GM21717 (cell line): ENCODE data around the gene RASSF5.

Experiments used
- ATAC-seq: cut with Tn5 transposase; IDR thresholded peaks from one replicate; pipeline ENCODE4 v1.9.1; 2021; ENCODE audit warnings: mild to moderate bottlenecking, moderate library complexity; ENCODE audit not compliant: unreplicated experiment

RASSF5 gene

GRCh38 chr1:206507284-206508129, at the start of gene RASSF5:
TSS of gene RASSF5 (plus strand) at chr1:206507531. CDS start at chr1:206507603, 72 bp downstream.
- ATAC-seq, result peak; percentile 42

DNA sequence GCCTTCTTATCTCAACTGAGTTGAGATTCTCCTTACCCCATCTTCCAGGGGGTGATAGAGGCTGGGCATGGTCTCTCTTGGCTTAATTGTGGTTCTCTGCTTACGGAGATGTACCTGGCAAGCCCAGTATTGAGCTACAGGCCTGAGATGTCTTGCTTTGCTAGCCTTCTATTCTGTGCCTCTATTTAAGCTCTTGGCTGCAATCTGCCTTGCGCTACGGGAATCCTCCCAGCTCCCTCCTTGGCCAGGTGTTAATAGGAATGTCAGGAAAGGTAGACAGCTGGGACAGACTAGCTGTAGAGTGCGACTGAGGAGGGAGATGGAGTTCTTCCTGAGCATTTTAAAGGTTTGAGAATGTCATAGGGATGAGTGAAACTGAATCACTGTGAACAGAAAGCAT, 47.6 kb upstream of the RASSF5 start:
- no peak for ATAC-seq

- ATAC-seq, result no peak
These were observed 46.4 kb upstream of the RASSF5 start for GRCh38 chr1:206460836-206461426.

DNA sequence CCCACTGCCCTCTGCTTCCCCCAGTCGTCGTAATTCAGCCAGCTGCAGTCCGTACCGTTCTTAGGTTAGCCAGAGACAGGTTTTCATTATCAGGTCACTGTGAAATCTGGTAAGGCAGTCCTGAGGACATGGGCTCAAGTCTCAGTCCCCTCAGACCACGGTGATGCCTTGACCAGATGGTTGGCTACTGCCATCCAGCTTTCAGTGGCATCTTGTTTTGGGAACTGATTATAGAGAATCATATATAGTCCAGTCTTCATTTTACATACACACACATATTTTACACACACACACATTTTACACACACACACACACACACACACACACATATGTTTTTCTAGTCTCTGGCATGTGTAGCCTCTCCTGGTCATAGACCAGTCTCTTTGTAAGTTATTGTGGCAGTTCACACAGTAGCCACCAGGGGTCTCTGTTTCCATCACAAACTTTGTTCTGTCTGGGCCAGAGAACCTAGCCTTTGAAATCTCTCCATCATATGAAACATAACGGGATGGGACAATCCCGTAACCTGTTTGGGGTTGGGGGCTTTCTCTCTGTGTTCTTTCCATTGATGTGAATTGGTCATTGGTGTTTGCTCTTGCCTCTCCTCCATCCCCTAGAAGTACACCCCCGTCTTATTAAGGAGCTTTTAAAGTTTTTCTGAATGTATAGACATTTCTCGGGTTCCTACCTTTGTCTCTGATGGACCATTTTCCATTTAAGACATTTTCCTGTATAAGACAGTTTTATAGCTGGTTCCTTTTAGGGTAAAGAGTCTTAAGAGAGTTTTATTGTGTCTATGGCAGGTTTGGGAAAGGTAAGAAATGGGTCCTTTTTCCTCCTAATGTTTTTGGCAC, 45.5 kb upstream of the RASSF5 start:
- ATAC-seq, result peak; percentile 42

DNA sequence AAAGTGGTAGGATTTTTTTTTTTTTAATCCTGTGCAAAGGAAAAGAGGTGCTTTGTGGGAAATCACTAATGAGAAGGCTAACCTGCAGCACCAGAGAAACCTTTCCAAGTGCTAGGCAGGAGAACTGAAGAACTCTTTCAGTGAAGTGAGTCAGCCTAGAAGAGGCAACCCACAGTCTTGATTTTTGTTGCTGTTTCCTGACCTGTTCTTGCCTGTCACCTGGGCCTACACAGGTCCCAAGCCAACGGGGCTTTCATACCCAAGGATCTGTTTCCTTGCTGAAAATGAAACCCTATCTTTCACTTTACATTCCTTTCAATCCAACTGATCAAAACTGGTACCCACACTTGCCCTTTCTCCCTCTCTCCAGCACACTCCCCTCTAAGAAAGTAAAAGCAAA, 44.2 kb upstream of the RASSF5 start:
- no peak for ATAC-seq

DNA sequence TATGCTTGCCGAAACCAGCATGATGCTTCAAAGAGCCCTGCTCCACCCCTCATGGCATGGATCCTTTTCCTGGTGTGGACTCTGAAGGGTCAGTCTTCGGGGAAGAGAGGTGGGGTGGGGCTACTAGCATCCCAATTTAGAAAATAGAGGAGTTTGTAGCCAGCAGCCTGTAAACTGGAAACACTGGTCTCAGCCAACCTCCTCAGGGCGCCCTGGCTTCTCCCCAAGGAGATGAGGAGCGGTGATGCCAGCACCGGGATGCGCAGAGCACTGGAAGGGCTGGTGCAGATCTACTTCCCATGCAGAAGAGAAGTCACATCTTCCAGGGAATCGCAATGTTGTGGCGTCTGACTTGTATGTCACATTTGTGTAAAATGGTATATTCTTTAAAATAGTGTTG, 43.4 kb upstream of the RASSF5 start:
- ATAC-seq, result no peak

DNA sequence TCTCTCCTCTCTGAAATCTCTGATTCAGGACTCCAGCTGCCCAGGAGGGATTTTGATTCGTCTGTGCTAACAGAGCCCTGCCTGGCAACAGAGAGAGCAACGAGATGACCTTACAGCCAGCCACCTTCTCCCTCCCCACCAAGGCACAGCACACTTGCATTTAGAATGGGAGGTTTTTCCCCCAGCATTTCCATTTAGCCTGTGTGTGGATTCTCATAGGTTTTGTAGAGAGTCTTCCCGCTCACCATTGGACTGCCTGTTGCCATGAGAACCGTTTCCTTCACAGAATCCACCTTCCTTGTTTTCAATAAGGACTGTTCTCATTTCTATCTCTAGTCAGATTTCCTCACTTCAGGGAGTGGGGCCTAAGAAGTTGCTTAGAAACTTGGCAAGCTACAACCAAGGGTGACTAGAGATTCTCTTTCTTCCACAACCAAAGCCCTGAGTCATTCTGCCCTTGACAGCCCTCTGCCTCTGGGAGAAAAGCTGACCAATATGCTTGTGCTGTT, 42.8 kb upstream of the RASSF5 start:
- no peak for ATAC-seq

DNA sequence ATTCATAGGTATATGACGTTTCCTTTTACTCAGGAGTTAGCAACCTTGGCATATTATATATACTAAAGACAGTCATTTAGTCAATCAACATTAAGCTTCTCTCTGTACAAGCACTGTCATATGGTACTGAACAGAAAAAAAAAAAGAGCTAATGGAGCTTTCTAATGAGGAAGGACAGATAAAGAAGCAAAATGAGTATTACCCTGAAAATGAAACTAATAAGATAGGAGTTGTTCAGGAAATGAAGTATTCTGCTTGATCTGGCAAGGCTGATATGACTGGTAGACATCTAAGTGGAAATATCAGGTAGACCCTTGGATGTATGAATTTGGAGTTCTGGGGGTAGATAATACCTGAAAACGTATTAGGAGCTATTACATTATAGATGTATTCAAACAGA, 41.4 kb upstream of the RASSF5 start:
- no peak for ATAC-seq

DNA sequence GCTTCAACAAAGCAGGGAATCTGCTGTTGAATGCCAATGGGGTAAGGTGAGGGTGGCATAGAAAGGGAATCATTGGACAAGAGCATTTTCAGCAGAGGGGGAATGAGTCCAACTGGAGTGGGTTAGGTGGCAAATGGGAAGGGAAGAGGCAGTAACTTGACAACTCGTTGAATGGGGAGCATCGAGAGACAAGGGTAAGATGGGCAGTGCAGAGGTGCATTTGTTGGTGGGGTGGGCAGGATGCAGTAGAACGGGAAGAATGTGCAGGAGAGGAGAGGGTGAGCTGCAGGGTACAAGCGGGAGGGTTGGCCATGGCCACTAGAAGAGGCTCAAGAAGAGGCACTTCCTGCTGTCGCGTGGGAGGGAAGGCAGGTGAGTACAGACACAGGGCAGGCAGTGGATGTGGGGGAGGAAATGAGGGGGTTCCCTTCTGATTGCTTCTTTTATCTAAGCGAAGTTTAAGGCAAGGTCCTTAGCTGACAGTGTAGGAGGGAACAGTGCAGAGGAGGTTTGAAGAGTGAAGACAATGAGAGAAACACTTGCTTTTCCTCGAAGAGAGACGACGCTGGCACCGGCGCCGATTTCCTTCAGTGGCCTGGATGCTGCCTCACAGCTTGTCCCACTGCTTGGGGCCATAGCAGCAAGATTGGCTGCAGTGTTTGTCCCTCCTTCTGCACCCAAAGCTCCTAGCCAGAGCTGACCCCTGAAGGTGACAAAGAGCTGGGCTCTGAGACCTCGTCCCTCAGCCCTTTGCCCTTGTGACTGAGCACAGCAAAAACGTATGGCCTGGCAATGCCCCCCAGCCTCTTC, 40.3 kb upstream of the RASSF5 start:
- ATAC-seq, result no peak

DNA sequence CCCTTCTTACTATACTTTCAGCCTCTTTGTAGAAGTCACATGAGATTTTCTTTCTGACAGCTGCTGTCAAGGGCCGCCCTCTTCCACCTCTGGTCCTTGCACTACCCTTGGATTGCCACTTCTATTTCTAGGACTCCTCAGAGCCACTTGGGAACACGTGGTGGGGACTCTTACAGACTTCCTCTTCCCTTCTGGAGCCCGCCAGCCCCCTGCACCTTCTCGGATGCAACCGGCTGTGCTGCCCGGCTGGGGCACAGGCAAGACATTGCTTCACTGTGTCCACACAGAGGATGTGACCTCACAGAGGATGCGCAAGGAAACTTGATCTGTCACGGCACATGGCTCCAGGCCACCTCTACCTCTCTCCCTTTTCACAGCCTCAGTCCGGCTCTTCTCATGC, 39.4 kb upstream of the RASSF5 start:
- no peak for ATAC-seq

GRCh38 chr1:206468571-206468970, 38.8 kb upstream of the RASSF5 start:
- ATAC-seq, result no peak

- ATAC-seq, result no peak
These were observed 37.9 kb upstream of the RASSF5 start for GRCh38 chr1:206469411-206469932.

GRCh38 chr1:206469933-206470691, 37.2 kb upstream of the RASSF5 start, which contains the start of gene IKBKE:
TSS of gene IKBKE (plus strand) at chr1:206470476. CDS start at chr1:206473228, 2,752 bp downstream.
- peak; percentile 58 for ATAC-seq

DNA sequence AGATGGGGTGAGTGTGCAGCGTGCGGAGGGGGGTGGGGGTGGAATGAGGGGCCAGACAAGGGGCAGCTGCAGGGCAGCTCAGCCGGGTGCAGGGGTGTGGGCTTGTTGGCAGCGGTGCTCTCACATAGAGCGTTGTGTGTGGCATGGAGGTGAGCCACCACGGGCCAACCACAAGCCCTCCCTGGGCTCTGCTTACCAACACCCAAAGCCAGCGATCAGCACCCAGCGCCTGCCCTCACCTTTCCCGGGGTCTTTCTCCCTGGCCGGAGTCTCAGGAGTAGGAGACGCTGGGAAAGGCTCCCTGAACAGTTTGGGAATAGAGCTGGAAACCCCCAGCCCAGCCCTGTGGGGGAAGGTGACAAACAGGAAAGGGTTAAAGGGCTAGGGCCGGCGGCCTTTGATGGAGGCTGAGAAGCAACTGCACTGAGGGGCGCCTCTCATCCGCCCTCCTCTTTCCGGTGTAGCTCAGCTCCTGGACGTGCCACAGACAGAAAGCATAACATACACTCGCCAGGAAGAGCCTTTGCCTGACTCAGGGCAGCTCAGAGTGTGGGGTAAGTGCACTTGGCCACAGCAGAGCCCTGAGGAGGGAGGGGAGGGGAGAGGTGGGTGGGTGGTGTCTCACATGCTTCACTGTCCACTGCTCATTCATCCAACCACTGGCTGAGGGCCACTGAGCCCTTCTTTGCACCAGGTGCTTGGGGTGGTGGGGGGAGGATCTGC, 36.5 kb upstream of the RASSF5 start:
- peak; percentile 29 for ATAC-seq

DNA sequence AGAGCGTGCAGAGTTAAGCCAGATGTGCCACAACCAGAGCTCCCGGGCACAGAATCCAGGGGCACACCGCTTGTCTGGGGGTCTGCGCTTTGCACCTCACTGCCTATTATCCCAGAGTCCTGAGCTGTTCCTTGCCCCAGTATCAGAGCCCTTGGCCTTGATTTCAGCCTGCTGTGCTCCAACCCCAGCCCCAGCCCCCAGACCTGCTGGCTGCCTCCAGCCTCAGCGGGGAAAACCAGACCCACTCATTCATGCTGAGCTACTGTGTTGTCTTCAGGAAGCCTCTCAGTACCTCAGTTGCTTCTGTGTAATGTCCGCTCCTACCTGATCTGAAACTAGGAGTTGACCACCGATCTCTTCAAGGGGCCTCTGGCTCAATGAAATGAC, 35.9 kb upstream of the RASSF5 start:
- peak; percentile 26 for ATAC-seq

GRCh38 chr1:206472024-206472423, 35.3 kb upstream of the RASSF5 start:
- ATAC-seq, result no peak

GRCh38 chr1:206472454-206472853, 34.9 kb upstream of the RASSF5 start:
- ATAC-seq, result no peak

GRCh38 chr1:206472886-206473285, 34.4 kb upstream of the RASSF5 start:
- no peak for ATAC-seq

DNA sequence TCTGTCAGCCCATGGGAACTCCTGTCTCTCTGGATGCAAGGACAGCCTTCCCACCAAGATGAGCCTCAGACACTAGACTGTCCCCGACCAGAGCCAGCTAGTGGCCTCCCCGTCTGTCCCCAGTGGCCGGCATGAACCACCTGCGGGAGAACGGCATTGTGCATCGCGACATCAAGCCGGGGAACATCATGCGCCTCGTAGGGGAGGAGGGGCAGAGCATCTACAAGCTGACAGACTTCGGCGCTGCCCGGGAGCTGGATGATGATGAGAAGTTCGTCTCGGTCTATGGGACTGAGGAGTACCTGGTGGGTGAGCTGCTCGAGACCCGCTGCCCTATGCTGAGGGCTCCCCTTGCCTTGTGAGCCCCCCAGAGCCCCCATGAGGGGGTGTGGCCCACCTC, 31.3 kb upstream of the RASSF5 start:
- no peak for ATAC-seq
